ENCODE data around the gene DPP6. TPM values are rescaled to one million over a fixed set of nuclear protein-coding genes. Genes with fewer than 3 reads are reported as not detected.

The DPP6 gene
- total RNA-seq, 1 experiment from 2014 or later = not detected

- H3K27me3 ChIP-seq (ENCODE audit: insufficient read depth, low read depth) = peaks cover 90% of the 10 kb centered on the region
- peak in 1 of 2 experiments; percentile 34 for DNase-seq
Observed at GRCh38 chr7:154744256-154744860, 692.2 kb downstream of the DPP6 start.

GRCh38 chr7:154744861-154745258, 692.7 kb downstream of the DPP6 start:
- intact Hi-C loops (cut with micrococcal nuclease; ENCODE audit: unreplicated experiment) = no loop called here
- no peaks in the 10 kb centered on the region for H3F3A ChIP-seq (ENCODE audit: insufficient read depth, low read depth)
- H3K27ac ChIP-seq = no peak overlapping the region
- BruUV-seq (replicated peaks) = no TSS peak
- no peak for DNase-seq
- H3K79me2 ChIP-seq (ENCODE audit: low read depth) = no peaks in the 10 kb centered on the region
- no peaks in the 10 kb centered on the region for H3K9me3 ChIP-seq (ENCODE audit: insufficient read depth, low read depth)
- H3K4me1 ChIP-seq (replicated peaks; ENCODE audit: insufficient read depth) = no peaks in the 10 kb centered on the region
- ChIA-PET POLR2A (ENCODE audit: unreplicated experiment) (no interaction called here), CTCF (no interaction called here)
- H3K4me2 ChIP-seq = no peak overlapping the region
- H3K4me3 ChIP-seq = no peak overlapping the region
- peaks cover 90% of the 10 kb centered on the region for H3K27me3 ChIP-seq (ENCODE audit: insufficient read depth, low read depth)
- TF ChIP-seq CTCF (conservative IDR thresholded peaks at IDR 0.05) (no peak), EZH2 (IDR thresholded peaks at IDR 0.05; ENCODE audit: low read depth) (no peak)
- H3K9me2 ChIP-seq (ENCODE audit: insufficient read depth) = no peaks in the 10 kb centered on the region
- H2AFZ ChIP-seq = no peak overlapping the region
- H4K20me1 ChIP-seq (ENCODE audit: insufficient read depth) = no peaks in the 10 kb centered on the region
- H3K36me3 ChIP-seq (ENCODE audit: low read depth) = no peaks in the 10 kb centered on the region

More at GRCh38 chr7:154744256-154744860, 692.2 kb downstream of the DPP6 start:
- Histone ChIP-seq H3K4me3 (no peak overlapping the region), H3K36me3 (ENCODE audit: low read depth) (no peaks in the 10 kb centered on the region), H3K4me1 (replicated peaks; ENCODE audit: insufficient read depth) (no peaks in the 10 kb centered on the region), H2AFZ (no peak overlapping the region), H3K27ac (no peak overlapping the region), H3K79me2 (ENCODE audit: low read depth) (no peaks in the 10 kb centered on the region), H4K20me1 (ENCODE audit: insufficient read depth) (no peaks in the 10 kb centered on the region), H3F3A (ENCODE audit: insufficient read depth, low read depth) (no peaks in the 10 kb centered on the region), H3K9me2 (ENCODE audit: insufficient read depth) (no peaks in the 10 kb centered on the region), H3K4me2 (no peak overlapping the region), H3K9me3 (ENCODE audit: insufficient read depth, low read depth) (no peaks in the 10 kb centered on the region)
- ChIA-PET POLR2A (ENCODE audit: unreplicated experiment) (no interaction called here), CTCF (no interaction called here)
- intact Hi-C loops (cut with micrococcal nuclease; ENCODE audit: unreplicated experiment) = no loop called here
- no TSS peak for BruUV-seq (replicated peaks)
- peak; percentile 97 for TF ChIP-seq CTCF (conservative IDR thresholded peaks at IDR 0.05)
- TF ChIP-seq EZH2 (IDR thresholded peaks at IDR 0.05; ENCODE audit: low read depth) = no peak

- no peaks in the 10 kb centered on the region for H3K9me2 ChIP-seq (ENCODE audit: insufficient read depth)
- no peaks in the 10 kb centered on the region for H3K4me1 ChIP-seq (replicated peaks; ENCODE audit: insufficient read depth)
- intact Hi-C loops (cut with micrococcal nuclease; ENCODE audit: unreplicated experiment) = no loop called here
- no peak overlapping the region for H3K27ac ChIP-seq
- peaks cover 93% of the 10 kb centered on the region for H3K27me3 ChIP-seq (ENCODE audit: insufficient read depth, low read depth)
- no peaks in the 10 kb centered on the region for H3K36me3 ChIP-seq (ENCODE audit: low read depth)
- H2AFZ ChIP-seq = no peak overlapping the region
- CTCF ChIA-PET = no interaction called here
- POLR2A ChIA-PET (ENCODE audit: unreplicated experiment) = no interaction called here
- H3F3A ChIP-seq (ENCODE audit: insufficient read depth, low read depth) = no peaks in the 10 kb centered on the region
- no peak for DNase-seq
- no peaks in the 10 kb centered on the region for H3K79me2 ChIP-seq (ENCODE audit: low read depth)
- H4K20me1 ChIP-seq (ENCODE audit: insufficient read depth) = no peaks in the 10 kb centered on the region
- no peak overlapping the region for H3K4me2 ChIP-seq
- no peak for TF ChIP-seq EZH2 (IDR thresholded peaks at IDR 0.05; ENCODE audit: low read depth)
- TF ChIP-seq CTCF (conservative IDR thresholded peaks at IDR 0.05) = no peak
- no TSS peak for BruUV-seq (replicated peaks)
- no peaks in the 10 kb centered on the region for H3K9me3 ChIP-seq (ENCODE audit: insufficient read depth, low read depth)
- no peak overlapping the region for H3K4me3 ChIP-seq
Observed at GRCh38 chr7:154746571-154747360, 694.6 kb downstream of the DPP6 start.
